ENCODE data around the gene DBT.

GRCh38 chr1:100164702-100165101 is 84.9 kb downstream of the DBT start:
- TF ChIP-seq PPARA (CRISPR knock-in tag; IDR thresholded peaks at IDR 0.05; ENCODE audit: borderline replicate concordance) (no peak), ZFP3 (CRISPR knock-in tag; IDR thresholded peaks at IDR 0.05) (no peak)

All from SK-N-SH treated with all-trans-retinoic acid at 6 μM for 48 hours (cell line).